K562 (cell line): Measurements from ENCODE around the gene NTN1. TPM values are rescaled to one million over a fixed set of nuclear protein-coding genes. Genes with fewer than 3 reads are reported as not detected.

Experiments
- ATAC-seq: fragments of 200-7000 bp; cut with Tn5 transposase; 3 replicates; pipeline ENCODE4 v1.9.1; 2020; ENCODE audit warnings: moderate library complexity
- BruUV-seq: library from RNA; stranded (reverse); fragments of 400-500 nt; replicated peaks from 2 replicates; lab custom pipeline; 2021; lab: Mats Ljungman, UMichigan
- CTCF ChIA-PET: fragments of 300-600 bp; formaldehyde crosslinking; extraction: SDS; loops from one replicate; lab custom pipeline; 2021; ENCODE audit warnings: low intra/inter-chr PET ratio; lab: Yijun Ruan, JAX
- POLR2A ChIA-PET: fragments of 300-600, 350-650 bp; sonication (Branson Sonifier 250); formaldehyde crosslinking; extraction: SDS; loops from one replicate; lab custom pipeline; 2021; ENCODE audit warnings: antibody characterized with exemption, inconsistent platforms; lab: Yijun Ruan, JAX
- DNase-seq, 4 experiments: peaks; one replicate each; pipeline versions ENCODE4 v3.0.0 to v3.0.0-alpha.2; 2011 to 2018; ENCODE audit warnings: low spot score in 3 of 4, mixed read lengths in 3 of 4; ENCODE audit errors: extremely low read depth in 1 of 4
- FAIRE-seq: peaks from 2 replicates; lab custom pipeline; 2011; peaks lifted over from hg19 to GRCh38; lab: Jason Lieb, UNC
- H2AFZ ChIP-seq: 2 replicates; pipeline ENCODE4 v1.6.0; 2011; ENCODE audit warnings: low read depth, low read length, control low read depth, inconsistent platforms
- H3K27ac ChIP-seq: fragments of 200-600 bp; 3 replicates; pipeline ENCODE4 v1.8.0; 2011; ENCODE audit warnings: low read depth, mild to moderate bottlenecking, control low read depth, inconsistent platforms, low read length, moderate library complexity, mixed read lengths; ENCODE audit errors: extremely low read depth
- H3K27me3 ChIP-seq, 2 experiments: fragments of 300-600 bp in 1 of 2; 2 replicates in 1 of 2; 3 replicates in 1 of 2; pipeline versions ENCODE4 v1.6.0 to v1.8.0; 2011; ENCODE audit warnings: inconsistent platforms in 2 of 2, low read length in 2 of 2, mild to moderate bottlenecking in 1 of 2, mixed read lengths in 1 of 2, moderate library complexity in 1 of 2; ENCODE audit not compliant: control insufficient read depth in 2 of 2, insufficient read depth in 2 of 2
- H3K36me3 ChIP-seq: fragments of 300-600 bp; 3 replicates; pipeline ENCODE4 v1.8.0; 2011; ENCODE audit warnings: mild to moderate bottlenecking, low read length, inconsistent platforms; ENCODE audit not compliant: control insufficient read depth, insufficient read depth
- H3K4me1 ChIP-seq, 2 experiments: fragments of 200-600 bp in 1 of 2; replicated peaks in 1 of 2; 2 replicates in 1 of 2; 3 replicates in 1 of 2; pipeline versions ENCODE4 v1.5.1 to v1.8.0; 2011; ENCODE audit warnings: inconsistent platforms in 2 of 2, low read length in 2 of 2, mild to moderate bottlenecking in 1 of 2, mixed read lengths in 1 of 2, moderate library complexity in 1 of 2; ENCODE audit not compliant: control insufficient read depth in 2 of 2, insufficient read depth in 2 of 2
- H3K4me2 ChIP-seq: 2 replicates; pipeline ENCODE4 v1.6.1; 2011; ENCODE audit warnings: low read length, control low read depth, inconsistent platforms, mixed read lengths; ENCODE audit not compliant: insufficient read depth
- H3K4me3 ChIP-seq: fragments of 200-600 bp; sonication (generic), shearing (Covaris generic); 2 replicates; pipeline ENCODE4 v1.5.1; 2016; ENCODE audit warnings: control low read depth, inconsistent platforms
- H3K79me2 ChIP-seq: fragments of 200-600 bp; 3 replicates; pipeline ENCODE4 v1.8.0; 2011; ENCODE audit warnings: low read length, inconsistent platforms; ENCODE audit not compliant: control insufficient read depth, insufficient read depth
- H3K9ac ChIP-seq, 2 experiments: 2 replicates each; pipeline versions ENCODE4 v1.6.0 to v1.6.1; 2011; ENCODE audit warnings: low read depth in 2 of 2, low read length in 2 of 2, control low read depth in 1 of 2, inconsistent platforms in 1 of 2, mild to moderate bottlenecking in 1 of 2, mixed read lengths in 1 of 2; ENCODE audit not compliant: insufficient read depth in 1 of 2
- H3K9me1 ChIP-seq: one replicate; pipeline ENCODE4 v1.6.0; 2011; ENCODE audit warnings: inconsistent platforms, mild to moderate bottlenecking, low read length, moderate library complexity; ENCODE audit not compliant: control insufficient read depth, insufficient read depth
- H3K9me3 ChIP-seq: replicated peaks from 2 replicates; pipeline ENCODE4 v1.5.1; 2011; ENCODE audit warnings: low read depth, low read length, inconsistent platforms; ENCODE audit not compliant: control insufficient read depth, insufficient read depth
- H4K20me1 ChIP-seq: replicated peaks from 2 replicates; pipeline ENCODE4 v1.6.1; 2011; ENCODE audit warnings: low read length, inconsistent platforms, mixed read lengths; ENCODE audit not compliant: control insufficient read depth, insufficient read depth
- CREB1 ChIP-seq, 2 experiments: sonication (generic) in 1 of 2; formaldehyde crosslinking in 1 of 2; IDR thresholded peaks; 2 replicates each; pipeline versions ENCODE4 v1.6.1 to v1.8.0; 2012 to 2022; ENCODE audit warnings: inconsistent platforms in 1 of 2, mild to moderate bottlenecking in 1 of 2, missing genetic modification reagents in 1 of 2, moderate library complexity in 1 of 2
- E2F8 ChIP-seq: fragments of 450-650 bp; IDR thresholded peaks from 2 replicates; pipeline ENCODE4 v1.7.1; 2018; ENCODE audit warnings: mild to moderate bottlenecking, low read depth; ENCODE audit not compliant: partially characterized antibody
- JUN ChIP-seq, 2 experiments: sonication (generic) in 1 of 2; formaldehyde crosslinking in 1 of 2; IDR thresholded peaks; 2 replicates each; pipeline versions ENCODE4 v1.6.1 to v1.8.0; 2012 to 2022; ENCODE audit warnings: borderline replicate concordance in 2 of 2, mild to moderate bottlenecking in 2 of 2, improper control_type of control experiment in 1 of 2, low read depth in 1 of 2, low read length in 1 of 2, missing genetic modification reagents in 1 of 2
- KLF16 ChIP-seq: IDR thresholded peaks from 2 replicates; pipeline ENCODE4 v1.6.1; 2016; ENCODE audit warnings: antibody characterized with exemption
- POLR2B ChIP-seq: fragments of 450-650 bp; IDR thresholded peaks from 2 replicates; pipeline ENCODE4 v1.6.1; 2018; ENCODE audit warnings: low read depth; ENCODE audit not compliant: partially characterized antibody
- TEAD2 ChIP-seq: fragments of 450-650 bp; IDR thresholded peaks from 2 replicates; pipeline ENCODE4 v1.6.1; 2016; ENCODE audit warnings: missing genetic modification characterization, control low read depth, missing compliant biosample characterization
- ZBTB34 ChIP-seq: fragments of 250-450 bp; sonication (Bioruptor Pico); IDR thresholded peaks from 2 replicates; pipeline ENCODE4 v1.8.0; 2021; ENCODE audit warnings: mild to moderate bottlenecking, moderate library complexity
- ZNF121 ChIP-seq: sonication (generic); formaldehyde crosslinking; conservative IDR thresholded peaks from 2 replicates; pipeline ENCODE4 v1.8.0; 2022; ENCODE audit warnings: missing genetic modification reagents
- ZNF408 ChIP-seq: fragments of 250-450 bp; sonication (Bioruptor Pico); IDR thresholded peaks from 2 replicates; pipeline ENCODE4 v1.4.0; 2020; ENCODE audit warnings: low read depth, mild to moderate bottlenecking, moderate library complexity
- WGBS: fragments of 100-300 bp; shearing (Covaris generic); methylation state at CpG from one replicate; pipeline ENCODE4 v1.1.6; 2016; ENCODE audit warnings: low coverage, mixed read lengths; ENCODE audit not compliant: insufficient coverage; ENCODE audit errors: missing lambda C conversion rate; 5-methylcytosine and 5-hydroxymethylcytosine counted together
- in situ Hi-C: fragments of 300-500 bp; cut with MboI; formaldehyde crosslinking; loops from 4 replicates; pipeline ENCODE4 v1.15.0; 2018; ENCODE audit warnings: inconsistent platforms, mixed read lengths
- intact Hi-C: fragments of 100-400 bp; cut with micrococcal nuclease; formaldehyde crosslinking; loops from 2 replicates; pipeline ENCODE4 v1.14.2; 2022
- polyA plus RNA-seq, 8 experiments: library from polyadenylated mRNA; depleted of rRNA in 4 of 8; stranded (reverse) in 5 of 8; unstranded in 3 of 8; fragments of >200 nt; fragmentation: Nextera tagmentation in 2 of 8; fragmentation: Illumina TruSeq in 1 of 8; extraction: Ambion mirVana in 2 of 8; extraction: Trizol in 1 of 8; gene quantifications; 2 replicates each; pipeline versions ENCODE4 v1.2.1 to v1.2.3, GENCODE V29; 2011 to 2014; ENCODE audit warnings: inconsistent platforms in 1 of 8, missing spikeins in 1 of 8
- total RNA-seq, 7 experiments: library from RNA; depleted of rRNA in 6 of 7; stranded (reverse); fragments of >200 nt in 6 of 7; fragmentation: Illumina TruSeq in 2 of 7; extraction: Trizol in 2 of 7; gene quantifications; 2 replicates each; pipeline versions ENCODE4 v1.2.1 to v1.2.3, GENCODE V29; 2011 to 2021; ENCODE audit warnings: low replicate concordance in 1 of 7

NTN1 gene
- total and polyA plus RNA-seq, 9 of the 15 experiments (the other 6 are each of a cell fraction or from before 2014, with no cell fraction given) = 0.02 TPM; not detected in 8

DNA sequence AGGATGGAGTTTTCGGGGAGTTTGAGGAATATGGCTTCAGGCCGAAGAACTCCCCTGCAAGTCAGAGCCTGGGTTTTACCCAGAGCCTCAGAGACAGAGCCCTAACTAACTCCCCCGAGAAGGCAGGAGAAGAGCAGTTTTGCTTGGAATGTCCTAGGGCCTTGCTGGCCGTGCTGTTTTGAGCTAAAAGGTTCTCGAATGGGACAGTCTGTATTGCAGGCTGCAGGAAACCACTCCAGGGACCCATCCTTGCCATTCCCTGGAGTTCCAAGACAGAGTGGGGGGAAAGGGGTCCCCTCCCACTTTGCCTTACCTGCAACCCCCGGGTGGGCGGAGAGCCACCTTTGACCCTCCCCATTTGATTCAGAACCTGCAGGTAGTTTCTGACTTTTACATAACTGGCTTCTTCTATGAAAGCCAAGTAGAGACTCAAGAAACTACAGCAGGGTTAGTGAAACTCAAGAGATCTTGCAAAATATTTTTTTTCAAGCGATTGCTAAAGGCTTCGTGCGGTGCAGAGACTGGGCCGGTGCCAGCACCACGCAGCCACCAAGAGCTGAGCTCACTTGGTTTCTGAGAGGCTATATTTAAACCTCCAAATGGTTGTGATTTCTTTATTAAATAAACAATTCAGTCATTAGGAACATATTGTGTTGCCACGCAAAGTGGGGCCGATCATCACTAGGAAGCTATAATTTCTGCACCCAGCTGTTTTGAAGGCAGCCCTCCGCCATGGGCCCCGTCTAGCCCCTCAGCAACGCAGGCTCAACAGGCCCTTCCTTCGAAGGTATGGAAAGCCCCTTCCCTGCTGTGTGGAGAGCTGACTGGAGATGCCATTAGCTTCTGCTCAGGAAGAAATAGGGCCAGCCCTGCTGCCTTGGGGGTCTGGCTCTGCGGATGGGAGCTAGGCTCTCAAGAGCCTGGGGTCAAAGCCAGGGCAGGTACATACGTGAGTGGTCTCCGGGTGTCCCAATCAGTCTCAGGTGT is 223.0 kb downstream of the NTN1 start (continued):
- TF ChIP-seq E2F8 = no peak
- no peak for TF ChIP-seq POLR2B
- TF ChIP-seq, all 486 proteins: peak for 0

DNA sequence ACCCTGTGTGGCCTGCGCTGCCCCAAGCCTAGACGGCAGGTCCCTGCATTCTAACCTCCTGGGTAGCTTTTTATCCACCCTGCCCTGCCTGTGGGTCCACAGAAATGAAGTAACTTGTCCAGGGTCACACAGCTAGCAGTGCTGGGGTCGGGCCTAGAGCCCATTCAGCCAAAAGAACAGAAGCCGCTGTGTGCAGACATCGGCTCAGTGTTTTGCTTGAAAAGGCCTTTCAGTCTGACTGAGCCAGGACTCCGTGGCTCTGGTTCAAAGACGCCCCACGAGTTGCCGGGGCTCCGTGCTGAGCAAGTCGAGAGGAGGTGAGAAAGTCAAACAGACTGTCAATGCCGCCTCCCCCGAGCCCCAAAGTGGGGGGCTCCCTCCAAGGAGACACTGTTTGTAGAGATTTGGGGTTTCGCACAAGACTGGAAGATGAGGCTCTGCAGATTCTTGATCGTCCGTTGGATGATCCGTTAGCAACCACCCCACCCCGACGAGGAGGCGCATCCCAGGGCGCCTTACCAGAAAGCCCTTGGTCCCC is 226.2 kb downstream of the NTN1 start:
- no peak overlapping the region for H3K27ac ChIP-seq
- ATAC-seq (no peak), DNase-seq (no peak), FAIRE-seq (no peak)
- CTCF ChIA-PET = interaction anchor here (0.7 kb wide), 1 partner anchor 279 kb away, joined by 3 read pairs; no protein-coding TSS in a partner anchor
- H3K4me1 ChIP-seq = no peaks in the 10 kb centered on the region
- WGBS = 5% methylated on average over 14 of the region's 21 CpGs
- intact Hi-C loops = no loop called here
- peaks cover 0 to 29% of the 10 kb centered on the region in 2 experiments; a peak in 1 of 5 replicates for H3K27me3 ChIP-seq
- no peaks in the 10 kb centered on the region for H3K9me3 ChIP-seq
- no peaks in the 10 kb centered on the region for H3K79me2 ChIP-seq
- H3K9me1 ChIP-seq = no peaks in the 10 kb centered on the region
- no peak overlapping the region for H3K4me2 ChIP-seq
- no peak overlapping the region for H3K9ac ChIP-seq
- H3K36me3 ChIP-seq = no peaks in the 10 kb centered on the region
- in situ Hi-C loops = no loop called here
- no peak overlapping the region for H3K4me3 ChIP-seq
- POLR2A ChIA-PET = no interaction called here
- BruUV-seq = no TSS peak
- no peaks in the 10 kb centered on the region for H4K20me1 ChIP-seq
- H2AFZ ChIP-seq = no peak overlapping the region
- no peak for TF ChIP-seq ZBTB34 (CRISPR knock-in tag)
- TF ChIP-seq KLF16 = no peak
- no peak for TF ChIP-seq TEAD2 (tag)
- TF ChIP-seq ZNF408 (CRISPR knock-in tag) = no peak
- no peak for TF ChIP-seq CREB1 (IDR thresholded peaks at IDR 0.05)
- TF ChIP-seq CREB1 (CRISPR knock-in tag; IDR thresholded peaks at IDR 0.05) = no peak
- TF ChIP-seq JUN (IDR thresholded peaks at IDR 0.05; ENCODE audit: borderline replicate concordance, low read depth, low read length) = no peak
- no peak for TF ChIP-seq JUN (CRISPR knock-in tag; IDR thresholded peaks at IDR 0.05; ENCODE audit: borderline replicate concordance)
- no peak for TF ChIP-seq ZNF121 (CRISPR knock-in tag)
